RWPE1 (cell line): ENCODE measurements around the gene STT3B.
"Not testable (repeated sequence)": the region's sequence is repeated elsewhere in the genome, so short reads cannot be mapped to it uniquely, and the experiment has no call there.

Source experiments
- CTCF ChIA-PET: fragments of 350-600 bp; sonication (Branson Sonifier 250); formaldehyde crosslinking; extraction: SDS; loops from one replicate; lab custom pipeline; 2021; lab: Yijun Ruan, JAX
- POLR2A ChIA-PET: fragments of 400-600 bp; formaldehyde crosslinking; extraction: SDS; loops from one replicate; lab custom pipeline; 2020; ENCODE audit warnings: antibody characterized with exemption; ENCODE audit not compliant: low non-redundant PET; lab: Yijun Ruan, JAX
- DNase-seq: peaks from one replicate; pipeline ENCODE4 v3.0.0; 2012; ENCODE audit warnings: low spot score
- H3K27ac ChIP-seq: fragments of 450-650 bp; 2 replicates; pipeline ENCODE4 v1.5.1; 2017
- TF ChIP-seq, protein P1 (sequence below): fragments of 450-650 bp; conservative IDR thresholded peaks from 2 replicates; pipeline ENCODE4 v1.5.1; 2017; ENCODE audit warnings: low read depth, mild to moderate bottlenecking

STT3B gene

DNA sequence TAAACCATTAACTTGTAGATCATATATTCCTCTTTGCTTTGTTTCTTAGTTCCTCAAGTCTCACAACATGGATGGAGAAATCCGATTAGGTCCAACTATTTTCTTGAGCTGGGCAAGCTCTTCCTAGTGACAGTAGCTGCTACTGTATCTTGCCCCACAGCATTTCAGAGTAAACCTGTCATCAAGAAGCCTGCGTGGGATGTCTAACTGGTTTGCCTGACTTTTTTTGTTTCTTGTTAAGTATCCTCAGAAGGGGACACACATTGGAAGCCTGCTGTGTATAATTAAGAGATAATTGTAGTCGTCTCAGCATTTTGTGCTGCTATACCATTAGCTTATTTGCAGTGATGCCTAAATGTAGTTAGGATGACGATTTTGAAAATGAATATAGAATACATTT lies 29.3 kb upstream of the STT3B start:
- no peak overlapping the region for H3K27ac ChIP-seq
- TF ChIP-seq, protein P1, sequence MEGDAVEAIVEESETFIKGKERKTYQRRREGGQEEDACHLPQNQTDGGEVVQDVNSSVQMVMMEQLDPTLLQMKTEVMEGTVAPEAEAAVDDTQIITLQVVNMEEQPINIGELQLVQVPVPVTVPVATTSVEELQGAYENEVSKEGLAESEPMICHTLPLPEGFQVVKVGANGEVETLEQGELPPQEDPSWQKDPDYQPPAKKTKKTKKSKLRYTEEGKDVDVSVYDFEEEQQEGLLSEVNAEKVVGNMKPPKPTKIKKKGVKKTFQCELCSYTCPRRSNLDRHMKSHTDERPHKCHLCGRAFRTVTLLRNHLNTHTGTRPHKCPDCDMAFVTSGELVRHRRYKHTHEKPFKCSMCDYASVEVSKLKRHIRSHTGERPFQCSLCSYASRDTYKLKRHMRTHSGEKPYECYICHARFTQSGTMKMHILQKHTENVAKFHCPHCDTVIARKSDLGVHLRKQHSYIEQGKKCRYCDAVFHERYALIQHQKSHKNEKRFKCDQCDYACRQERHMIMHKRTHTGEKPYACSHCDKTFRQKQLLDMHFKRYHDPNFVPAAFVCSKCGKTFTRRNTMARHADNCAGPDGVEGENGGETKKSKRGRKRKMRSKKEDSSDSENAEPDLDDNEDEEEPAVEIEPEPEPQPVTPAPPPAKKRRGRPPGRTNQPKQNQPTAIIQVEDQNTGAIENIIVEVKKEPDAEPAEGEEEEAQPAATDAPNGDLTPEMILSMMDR = no peak
- ChIA-PET CTCF (no interaction called here), POLR2A (no interaction called here)
- no peak for DNase-seq

DNA sequence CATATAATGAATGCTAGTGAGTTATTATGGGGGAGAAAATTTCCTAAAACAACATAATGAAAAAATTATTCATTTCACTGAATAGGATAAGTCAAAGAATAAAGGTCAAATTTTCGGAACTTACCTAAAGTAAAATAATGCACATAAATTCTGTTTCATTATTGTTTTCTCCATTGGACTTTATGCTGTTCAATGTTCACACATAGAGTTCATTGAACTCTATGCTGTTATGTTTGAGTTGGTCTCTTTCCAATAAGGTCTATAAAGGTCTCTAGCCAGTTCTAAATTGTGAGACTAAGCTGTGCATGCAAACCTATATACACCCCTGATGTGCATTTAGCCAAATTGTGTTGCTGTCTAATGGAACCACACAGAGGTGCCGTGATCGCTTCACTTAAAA lies 28.5 kb upstream of the STT3B start:
- ChIA-PET POLR2A (no interaction called here), CTCF (no interaction called here)
- TF ChIP-seq, protein P1 = no peak
- no peak for DNase-seq
- H3K27ac ChIP-seq = no peak overlapping the region

DNA sequence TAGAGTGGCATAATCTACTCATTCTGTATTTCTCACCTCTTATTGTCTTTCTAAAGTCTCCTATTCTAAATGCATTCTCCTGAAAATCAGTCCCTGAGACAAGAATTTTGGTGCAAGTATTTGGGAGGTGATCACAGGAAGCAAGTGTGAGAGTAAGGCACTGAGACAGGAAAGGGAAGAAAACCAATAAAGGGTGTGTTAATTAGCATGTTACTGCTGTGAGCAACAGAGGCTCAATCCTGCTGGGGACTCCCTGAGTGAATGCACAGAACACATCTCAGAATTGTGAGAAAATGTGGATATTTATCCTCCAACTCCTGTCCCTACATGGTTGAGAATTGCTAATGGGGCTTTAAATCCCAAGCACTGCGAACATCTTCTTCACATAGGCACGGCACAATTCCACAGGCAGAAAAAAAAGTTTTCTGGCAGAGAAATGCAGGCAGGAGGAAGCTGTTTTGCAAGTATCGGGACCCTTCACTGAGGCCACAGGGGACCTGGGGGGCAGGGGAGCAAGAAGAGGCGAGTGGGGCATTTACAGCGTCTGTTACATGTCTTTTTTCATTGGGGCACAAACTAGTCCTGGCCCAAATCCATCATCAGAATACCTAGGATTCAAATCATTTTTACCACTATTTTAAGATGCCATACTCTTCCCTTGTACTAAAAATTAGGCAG lies 27.2 kb upstream of the STT3B start:
- CTCF ChIA-PET = no interaction called here
- no peak overlapping the region for H3K27ac ChIP-seq
- TF ChIP-seq, protein P1 = no peak
- no peak for DNase-seq
- POLR2A ChIA-PET = no interaction called here

DNA sequence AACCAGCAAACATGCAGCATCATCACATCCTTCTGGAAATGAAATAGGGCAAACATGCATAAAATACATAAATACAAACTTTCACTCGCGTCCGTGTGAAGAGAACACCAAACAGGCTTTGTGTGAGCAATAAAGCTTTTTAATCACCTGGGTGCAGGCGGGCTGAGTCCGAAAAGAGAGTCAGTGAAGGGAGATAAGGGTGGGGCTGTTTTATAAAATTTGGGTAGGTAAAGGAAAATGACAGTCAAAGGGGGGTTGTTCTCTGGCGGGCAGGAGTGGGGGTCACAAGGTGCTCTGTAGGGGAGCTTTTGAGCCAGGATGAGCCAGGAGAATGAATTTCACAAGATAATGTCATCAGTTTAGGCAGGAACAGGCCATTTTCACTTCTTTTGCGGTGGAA lies 26.2 kb upstream of the STT3B start:
- POLR2A ChIA-PET, H3K27ac ChIP-seq, CTCF ChIA-PET, DNase-seq: not testable (repeated sequence)

DNA sequence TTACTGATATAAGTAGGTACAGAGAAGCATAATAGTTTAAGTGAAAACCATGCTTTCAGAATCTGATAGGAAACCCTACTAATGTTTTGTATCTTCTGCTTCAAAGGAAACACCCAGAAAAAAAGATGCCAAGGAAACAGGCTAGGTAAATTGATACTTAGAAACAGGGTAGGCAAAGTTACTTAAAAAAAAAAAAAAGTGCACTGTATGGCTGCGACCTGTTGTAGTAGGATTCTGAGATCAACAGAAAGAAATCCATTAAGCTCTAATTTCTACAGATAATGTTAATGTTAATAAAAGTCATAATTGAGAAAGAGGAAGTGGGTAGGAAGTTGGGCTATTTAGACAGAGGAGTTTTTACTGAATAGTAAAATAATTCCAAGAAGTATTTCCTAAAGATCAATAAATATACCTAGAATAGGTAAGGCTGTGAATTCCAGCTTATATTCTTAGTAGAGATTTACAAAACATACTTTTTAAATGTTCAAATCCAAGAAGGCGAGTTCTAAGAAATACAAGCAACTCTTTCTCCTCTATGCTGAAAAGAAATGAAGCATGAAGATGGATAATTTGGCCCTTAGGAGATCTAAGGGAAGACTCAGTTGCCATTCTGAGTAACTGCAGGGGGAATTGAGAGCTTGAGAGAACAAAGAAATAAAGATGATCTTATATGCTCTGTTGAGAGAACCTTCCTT lies 24.1 kb upstream of the STT3B start:
- POLR2A ChIA-PET = no interaction called here
- H3K27ac ChIP-seq = no peak overlapping the region
- TF ChIP-seq, protein P1 = no peak
- no peak for DNase-seq
- CTCF ChIA-PET = no interaction called here

DNA sequence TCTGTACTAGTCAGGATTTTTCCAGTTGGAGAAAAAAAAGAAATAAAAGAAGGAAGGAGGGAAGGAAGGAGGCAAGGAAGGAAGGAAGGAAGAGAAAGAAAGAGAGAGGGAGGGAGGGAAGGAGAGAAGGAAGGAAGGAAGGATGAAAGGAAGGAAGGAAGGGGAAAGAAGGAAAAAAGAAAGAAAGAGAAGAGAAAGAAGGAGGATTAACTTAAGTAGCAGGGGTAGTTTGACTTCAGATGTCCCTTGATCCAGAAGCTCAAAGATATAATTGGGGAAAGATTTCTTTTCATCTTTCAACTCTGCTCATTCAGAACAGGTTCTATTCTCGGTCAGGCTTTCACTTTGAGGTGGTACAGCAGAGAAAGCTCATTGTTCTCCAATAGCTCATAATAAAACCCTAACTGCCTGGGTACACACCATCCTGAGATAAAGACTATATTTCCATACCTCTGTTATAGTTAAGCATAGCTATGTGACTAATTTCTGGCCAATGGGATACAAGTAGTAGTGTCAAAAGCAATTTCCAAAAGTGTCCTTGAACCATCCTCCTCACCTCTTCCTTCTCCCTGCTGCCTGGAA lies 23.5 kb upstream of the STT3B start:
- DNase-seq = no peak
- ChIA-PET CTCF (no interaction called here), POLR2A (no interaction called here)
- TF ChIP-seq, protein P1 = no peak
- no peak overlapping the region for H3K27ac ChIP-seq

DNA sequence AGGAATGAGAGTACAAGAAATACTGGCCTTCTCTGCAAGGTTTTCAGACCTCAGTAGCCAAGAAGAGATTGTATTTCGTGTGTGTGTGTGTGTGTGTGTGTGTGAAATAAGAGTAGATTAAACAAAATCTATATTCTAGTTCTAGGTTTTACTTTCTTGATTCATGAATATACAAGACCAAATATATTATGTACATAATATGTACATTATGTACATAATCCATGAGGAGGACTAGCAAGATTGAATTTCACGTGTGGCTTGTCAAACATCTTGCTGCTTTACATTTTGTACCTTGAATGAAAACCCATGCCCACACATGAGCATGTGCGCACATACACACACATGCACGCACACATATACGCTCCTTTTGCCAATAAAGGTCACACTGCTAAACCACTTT lies 18.2 kb upstream of the STT3B start:
- CTCF ChIA-PET = no interaction called here
- DNase-seq = no peak
- TF ChIP-seq, protein P1 = no peak
- H3K27ac ChIP-seq = no peak overlapping the region
- POLR2A ChIA-PET = no interaction called here
